ENCODE measurements around the gene CD93. TPM values are rescaled to one million over a fixed set of nuclear protein-coding genes. Genes with fewer than 3 reads are reported as not detected.

Gene CD93
- polyA plus RNA-seq, 2 of the 4 experiments (the other 2 are of a cell fraction): not detected

DNA sequence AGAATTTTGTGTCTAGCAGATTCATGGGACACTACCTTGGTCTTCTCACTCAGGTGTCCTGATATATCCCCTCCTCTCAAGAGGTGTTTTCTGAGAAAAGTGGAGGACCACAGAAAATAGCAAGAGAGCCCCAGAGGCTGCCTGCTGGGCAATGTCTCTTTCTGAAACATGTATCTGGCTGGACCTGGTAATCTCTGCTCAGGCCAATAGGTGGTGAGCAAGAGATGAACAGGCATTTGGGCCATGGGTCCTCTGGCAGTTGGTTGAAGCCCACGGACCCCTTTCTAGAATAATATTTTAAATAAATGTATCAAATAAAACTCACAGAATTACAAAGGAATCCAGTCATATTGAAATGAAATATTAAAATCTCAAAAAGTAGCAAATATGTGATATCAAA is 27.9 kb downstream of the CD93 start:
- no peak overlapping the region for H3K4me3 ChIP-seq
- ChIA-PET CTCF (interaction anchor here (1.0 to 2.1 kb wide), 4 partner anchors 143 to 282 kb away, joined by 3 to 8 read pairs (median 4); no protein-coding TSS in a partner anchor), POLR2A (no interaction called here)
- 11% methylated on average over 1 of the region's 1 CpG for WGBS (ENCODE audit: missing lambda C conversion rate)
- ATAC-seq (no peak), DNase-seq (ENCODE audit: low read depth in 1 of 2, low spot score in 1 of 2) (no peak), FAIRE-seq (no peak)
- H3K9me3 ChIP-seq: no peaks in the 10 kb centered on the region
- H3K4me2 ChIP-seq: no peak overlapping the region
- peaks cover 18% of the 10 kb centered on the region for H3K4me1 ChIP-seq
- H3K27ac ChIP-seq: no peak overlapping the region
- TF ChIP-seq TFCP2L1 (CRISPR knock-in tag; IDR thresholded peaks at IDR 0.05): no peak
- TF ChIP-seq RNF2 (IDR thresholded peaks at IDR 0.05; ENCODE audit: borderline replicate concordance, low read depth): no peak
- TF ChIP-seq, protein P1, sequence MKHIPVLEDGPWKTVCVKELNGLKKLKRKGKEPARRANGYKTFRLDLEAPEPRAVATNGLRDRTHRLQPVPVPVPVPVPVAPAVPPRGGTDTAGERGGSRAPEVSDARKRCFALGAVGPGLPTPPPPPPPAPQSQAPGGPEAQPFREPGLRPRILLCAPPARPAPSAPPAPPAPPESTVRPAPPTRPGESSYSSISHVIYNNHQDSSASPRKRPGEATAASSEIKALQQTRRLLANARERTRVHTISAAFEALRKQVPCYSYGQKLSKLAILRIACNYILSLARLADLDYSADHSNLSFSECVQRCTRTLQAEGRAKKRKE (CRISPR knock-in tag; IDR thresholded peaks at IDR 0.05; ENCODE audit: low read depth): no peak

DNA sequence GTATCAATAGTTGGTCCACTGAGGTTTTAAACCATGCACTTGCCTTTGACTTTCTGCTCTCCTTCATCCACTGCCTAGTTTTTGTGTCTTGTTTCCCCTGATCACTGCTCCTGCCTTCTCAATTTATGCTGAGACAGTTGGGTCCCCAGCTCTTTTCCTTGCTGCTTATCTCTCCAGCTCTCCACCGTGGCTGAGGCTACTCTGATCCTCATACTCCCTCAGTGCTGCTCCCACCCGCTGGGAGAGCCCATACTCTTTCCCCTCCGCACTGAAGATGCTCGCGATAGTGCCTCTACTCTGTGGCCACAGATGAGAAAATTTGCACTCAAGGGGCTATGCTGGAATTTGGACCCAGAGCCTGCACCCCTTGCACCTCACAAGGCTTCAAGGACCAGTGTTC is 33.2 kb downstream of the CD93 start:
- no peak overlapping the region for H3K4me2 ChIP-seq
- FAIRE-seq: no peak
- H3K27ac ChIP-seq: no peak overlapping the region
- TF ChIP-seq POLR2AphosphoS2 (conservative IDR thresholded peaks at IDR 0.05; ENCODE audit: low read length): no peak
- no peak for TF ChIP-seq NFE2L2 (conservative IDR thresholded peaks at IDR 0.05; ENCODE audit: low read length)
- no peak for TF ChIP-seq TP53 (CRISPR knock-in tag; IDR thresholded peaks at IDR 0.05)
- no peak for TF ChIP-seq NR3C1 (IDR thresholded peaks at IDR 0.05)
- no peak for DNase-seq (ENCODE audit: low read depth in 1 of 2, low spot score in 1 of 2)
- ATAC-seq: no peak
- no peaks in the 10 kb centered on the region for H3K9me3 ChIP-seq
- peaks cover 11% of the 10 kb centered on the region; the same call in 2 of the 3 replicates for H3K4me1 ChIP-seq
- H3K4me3 ChIP-seq: no peak overlapping the region
- 83% methylated on average over 5 of the region's 5 CpGs for WGBS (ENCODE audit: missing lambda C conversion rate)
- CTCF ChIA-PET: interaction anchor here (1.1 to 11.1 kb wide), 8 partner anchors 12 to 361 kb away, joined by 3 to 190 read pairs (median 16); no protein-coding TSS in a partner anchor
- POLR2A ChIA-PET: interaction anchor here (1.1 to 1.2 kb wide), 2 partner anchors 288 to 297 kb away, joined by 3 to 4 read pairs; no protein-coding TSS in a partner anchor

DNA sequence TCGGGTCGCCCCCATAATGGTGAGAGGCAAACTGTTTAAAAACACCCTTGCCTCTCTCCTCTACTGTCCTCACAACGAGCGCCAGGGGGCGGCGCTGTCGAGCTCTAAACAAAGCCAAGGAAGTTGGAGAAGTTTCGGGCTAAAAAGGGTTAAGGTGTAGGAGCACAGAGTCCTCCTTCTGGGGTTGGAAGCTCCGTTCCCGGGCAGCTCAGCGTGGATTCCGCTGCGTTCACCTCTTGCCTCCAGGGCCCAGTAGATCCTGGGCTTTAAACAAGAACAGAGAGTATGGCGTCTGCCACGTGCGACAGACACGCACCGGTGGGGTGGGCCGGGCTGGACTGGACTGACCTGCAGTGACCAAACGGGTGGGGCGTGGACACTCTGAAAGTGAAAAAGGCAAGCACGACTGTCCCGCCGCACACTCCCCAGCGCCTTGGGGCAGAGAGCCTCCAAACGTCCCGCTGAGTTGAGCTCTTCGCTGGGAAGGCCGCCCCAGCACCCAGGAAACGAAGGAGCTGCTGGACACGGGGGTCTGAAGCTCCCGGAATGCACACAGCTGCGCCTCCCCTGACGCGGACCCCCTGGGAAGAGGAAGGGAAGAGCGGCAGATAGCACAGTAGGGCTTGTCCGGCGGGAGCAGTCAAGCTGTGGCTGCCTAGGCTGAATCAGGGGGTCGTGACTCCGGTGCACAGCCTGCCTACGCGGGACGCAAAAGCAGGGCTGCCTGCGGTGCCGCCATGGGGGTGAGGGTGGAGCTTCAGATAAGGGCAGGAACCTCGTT is 35.1 kb downstream of the CD93 start:
- DNase-seq (ENCODE audit: low read depth in 1 of 2, low spot score in 1 of 2): peak in 1 of 2 experiments; percentile 77
- WGBS (ENCODE audit: missing lambda C conversion rate): 63% methylated on average over 42 of the region's 46 CpGs
- TF ChIP-seq, protein P2, sequence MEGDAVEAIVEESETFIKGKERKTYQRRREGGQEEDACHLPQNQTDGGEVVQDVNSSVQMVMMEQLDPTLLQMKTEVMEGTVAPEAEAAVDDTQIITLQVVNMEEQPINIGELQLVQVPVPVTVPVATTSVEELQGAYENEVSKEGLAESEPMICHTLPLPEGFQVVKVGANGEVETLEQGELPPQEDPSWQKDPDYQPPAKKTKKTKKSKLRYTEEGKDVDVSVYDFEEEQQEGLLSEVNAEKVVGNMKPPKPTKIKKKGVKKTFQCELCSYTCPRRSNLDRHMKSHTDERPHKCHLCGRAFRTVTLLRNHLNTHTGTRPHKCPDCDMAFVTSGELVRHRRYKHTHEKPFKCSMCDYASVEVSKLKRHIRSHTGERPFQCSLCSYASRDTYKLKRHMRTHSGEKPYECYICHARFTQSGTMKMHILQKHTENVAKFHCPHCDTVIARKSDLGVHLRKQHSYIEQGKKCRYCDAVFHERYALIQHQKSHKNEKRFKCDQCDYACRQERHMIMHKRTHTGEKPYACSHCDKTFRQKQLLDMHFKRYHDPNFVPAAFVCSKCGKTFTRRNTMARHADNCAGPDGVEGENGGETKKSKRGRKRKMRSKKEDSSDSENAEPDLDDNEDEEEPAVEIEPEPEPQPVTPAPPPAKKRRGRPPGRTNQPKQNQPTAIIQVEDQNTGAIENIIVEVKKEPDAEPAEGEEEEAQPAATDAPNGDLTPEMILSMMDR (IDR thresholded peaks at IDR 0.05): peak; percentile 76
- TF ChIP-seq ZNF302 (CRISPR knock-in tag; IDR thresholded peaks at IDR 0.05) (no peak), SMC3 (IDR thresholded peaks at IDR 0.05) (peak; percentile 87), CBX8 (IDR thresholded peaks at IDR 0.05) (no peak), RAD21 (conservative IDR thresholded peaks at IDR 0.05 in 1 of 2, IDR thresholded peaks at IDR 0.05 in 1 of 2) (peak; percentile 73 to 74)

DNA sequence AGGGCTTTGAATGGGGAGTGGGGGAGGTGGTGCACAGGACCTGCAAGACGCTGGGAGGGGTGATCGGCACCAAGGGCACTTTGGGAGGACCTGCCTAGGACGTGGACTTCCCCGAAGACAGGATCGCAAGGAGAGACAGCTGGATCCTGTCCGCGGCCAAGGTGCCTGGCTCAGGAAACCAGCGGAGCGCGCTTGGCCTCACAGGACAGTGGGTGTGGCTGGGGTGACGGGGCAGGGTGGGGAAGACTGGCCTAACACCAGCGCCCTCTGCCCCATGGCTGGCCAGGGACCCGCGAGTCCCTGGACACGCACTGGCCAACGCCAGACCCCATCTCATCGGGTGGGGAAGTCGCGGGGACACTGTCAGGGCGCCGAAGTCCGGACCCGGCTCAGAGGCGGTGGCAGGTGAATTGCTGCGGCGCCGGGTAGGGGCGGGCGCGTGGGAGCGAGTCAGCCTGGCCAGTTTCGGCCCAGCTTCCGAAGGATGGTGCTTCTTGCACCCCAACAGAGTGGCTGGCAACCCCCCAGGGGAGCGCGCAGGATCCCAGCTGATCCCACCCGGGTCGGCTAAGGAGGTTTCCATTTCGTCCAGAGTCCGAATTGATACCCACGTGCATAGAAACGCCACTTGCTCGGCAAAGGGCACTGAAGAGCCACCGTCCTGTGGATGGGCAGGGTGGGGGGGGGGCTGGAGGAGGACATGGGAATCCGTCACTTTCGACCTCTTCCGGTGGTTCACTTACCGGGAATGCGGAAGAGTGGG is 35.9 kb downstream of the CD93 start:
- TF ChIP-seq MYC (IDR thresholded peaks at IDR 0.05; ENCODE audit: borderline replicate concordance, low read length): peak; percentile 39; the same call in 1 of the 2 replicates
- peak in 1 of 2 experiments; percentile 8; a peak in 1 of 5 replicates for TF ChIP-seq JUN (IDR thresholded peaks at IDR 0.05)
- TF ChIP-seq EP300 (IDR thresholded peaks at IDR 0.05): no peak
- peak; percentile 52 for TF ChIP-seq POLR2A (IDR thresholded peaks at IDR 0.05; ENCODE audit: low read length)
- FAIRE-seq (no peak), DNase-seq (ENCODE audit: low read depth in 1 of 2, low spot score in 1 of 2) (peak; percentile 72 to 81), ATAC-seq (peak; percentile 51 to 68)
- CTCF ChIA-PET: interaction anchor here (0.6 to 11.1 kb wide), 67 partner anchors 11 to 711 kb away, joined by 3 to 190 read pairs (median 4); partner anchors contain the start of gene NXT1
- H3K4me3 ChIP-seq: peak overlapping the region; percentile 72
- POLR2A ChIA-PET: interaction anchor here (0.7 to 4.6 kb wide), 18 partner anchors 9 to 660 kb away, joined by 3 to 48 read pairs (median 4); partner anchors contain the start of gene NXT1
- H3K4me1 ChIP-seq: peaks cover 37% of the 10 kb centered on the region
- H3K4me2 ChIP-seq: peak overlapping the region; percentile 79
- peak overlapping the region; percentile 93 to 95 for H3K27ac ChIP-seq
- 2% methylated on average over 29 of the region's 48 CpGs for WGBS (ENCODE audit: missing lambda C conversion rate)
- no peaks in the 10 kb centered on the region for H3K9me3 ChIP-seq

More for the DNA sequence above, 35.1 kb downstream of the CD93 start:
- FAIRE-seq (no peak), ATAC-seq (peak; percentile 3 to 34)
- ChIA-PET POLR2A (interaction anchor here (0.5 to 4.6 kb wide), 17 partner anchors 8 to 661 kb away, joined by 3 to 48 read pairs (median 4); partner anchors contain the start of gene NXT1), CTCF (interaction anchor here (0.6 to 11.1 kb wide), 70 partner anchors 12 to 443 kb away, joined by 3 to 190 read pairs (median 4); partner anchors contain the start of gene NXT1)
- H3K9me3 ChIP-seq: no peaks in the 10 kb centered on the region
- H3K4me1 ChIP-seq: peaks cover 29% of the 10 kb centered on the region
- H3K4me2 ChIP-seq: peak overlapping the region; percentile 79
- H3K4me3 ChIP-seq: peak overlapping the region; percentile 72
- H3K27ac ChIP-seq: peak overlapping the region; percentile 93 to 95
